GM12878 (cell line): ENCODE data around the gene RALGAPA2. TPM values are rescaled to one million over a fixed set of nuclear protein-coding genes. Genes with fewer than 3 reads are reported as not detected.

Experiments
- ATAC-seq: fragments of 200-7000 bp; cut with Tn5 transposase; 3 replicates; pipeline ENCODE4 v1.9.1; 2020; ENCODE audit warnings: mild to moderate bottlenecking, moderate library complexity
- BruUV-seq: library from RNA; stranded (reverse); fragments of 400-500 nt; replicated peaks from 2 replicates; lab custom pipeline; 2021; lab: Mats Ljungman, UMichigan
- CTCF ChIA-PET: fragments of 300-600 bp; sonication (Branson Sonifier 250); formaldehyde crosslinking; extraction: SDS; loops from one replicate; lab custom pipeline; 2021; ENCODE audit warnings: inconsistent platforms; lab: Yijun Ruan, JAX
- POLR2A ChIA-PET: fragments of 350-600 bp; formaldehyde crosslinking; extraction: SDS; loops from one replicate; lab custom pipeline; 2021; ENCODE audit warnings: inconsistent platforms; lab: Charles Lee
- RAD21 ChIA-PET: fragments of 300-600 bp; sonication (Branson Sonifier 250); formaldehyde crosslinking; loops from one replicate; lab custom pipeline; 2023; ENCODE audit warnings: antibody characterized with exemption; ENCODE audit not compliant: unreplicated experiment; lab: Charles Lee
- SMC1A ChIA-PET: fragments of 300-600 bp; sonication (Branson Sonifier 250); formaldehyde crosslinking; loops from one replicate; lab custom pipeline; 2023; ENCODE audit not compliant: unreplicated experiment, uncharacterized antibody; lab: Charles Lee
- DNase-seq: peaks from one replicate; pipeline ENCODE4 v3.0.0-alpha.2; 2011; ENCODE audit warnings: low read depth, low spot score
- FAIRE-seq: peaks from 3 replicates; lab custom pipeline; 2011; peaks lifted over from hg19 to GRCh38; lab: Jason Lieb, UNC
- H2AFZ ChIP-seq: 2 replicates; pipeline ENCODE4 v1.6.0; 2011; ENCODE audit warnings: low read depth, low read length, control low read depth; ENCODE audit not compliant: control insufficient read depth
- H3K27ac ChIP-seq: 2 replicates; pipeline ENCODE4 v1.5.1; 2011; ENCODE audit warnings: control low read depth; ENCODE audit not compliant: control insufficient read depth, insufficient read depth
- H3K27me3 ChIP-seq, 2 experiments: replicated peaks in 1 of 2; 2 replicates each; pipeline versions ENCODE4 v1.6.0 to v1.6.1; 2011; ENCODE audit warnings: low read length in 1 of 2; ENCODE audit not compliant: control insufficient read depth in 2 of 2, insufficient read depth in 2 of 2
- H3K36me3 ChIP-seq, 2 experiments: 2 replicates each; pipeline ENCODE4 v1.5.1; 2011; ENCODE audit warnings: low read length in 1 of 2; ENCODE audit not compliant: control insufficient read depth in 2 of 2, insufficient read depth in 2 of 2
- H3K4me1 ChIP-seq: 2 replicates; pipeline ENCODE4 v1.6.1; 2011; ENCODE audit warnings: mild to moderate bottlenecking, low read length, moderate library complexity, mixed read lengths; ENCODE audit not compliant: control insufficient read depth, insufficient read depth
- H3K4me2 ChIP-seq: 2 replicates; pipeline ENCODE4 v1.6.0; 2011; ENCODE audit warnings: control low read depth; ENCODE audit not compliant: control insufficient read depth, insufficient read depth
- H3K4me3 ChIP-seq: fragments of 200-600 bp; sonication (generic); 2 replicates; pipeline ENCODE4 v1.5.1; 2016
- H3K79me2 ChIP-seq: 2 replicates; pipeline ENCODE4 v1.6.0; 2011; ENCODE audit warnings: low read length; ENCODE audit not compliant: control insufficient read depth, insufficient read depth
- H3K9ac ChIP-seq: 2 replicates; pipeline ENCODE4 v1.8.0; 2011; ENCODE audit warnings: low read length, control low read depth, mixed read lengths; ENCODE audit not compliant: control insufficient read depth, insufficient read depth
- H3K9me3 ChIP-seq: replicated peaks from 3 replicates; pipeline ENCODE4 v1.5.1; 2011; ENCODE audit warnings: mild to moderate bottlenecking, low read length; ENCODE audit not compliant: control insufficient read depth, insufficient read depth
- H4K20me1 ChIP-seq: 2 replicates; pipeline ENCODE4 v1.6.0; 2011; ENCODE audit not compliant: control insufficient read depth, insufficient read depth
- CHD4 ChIP-seq: fragments of 200-600 bp; sonication (generic); IDR thresholded peaks from 2 replicates; pipeline ENCODE4 v1.6.1; 2016; ENCODE audit warnings: mild to moderate bottlenecking
- ETV6 ChIP-seq, 2 experiments: fragments of 450-650 bp in 1 of 2; IDR thresholded peaks in 1 of 2; conservative IDR thresholded peaks in 1 of 2; 2 replicates each; pipeline ENCODE4 v1.6.1; 2014; ENCODE audit warnings: antibody characterized with exemption in 1 of 2, borderline replicate concordance in 1 of 2, low read depth in 1 of 2, mild to moderate bottlenecking in 1 of 2, moderate library complexity in 1 of 2
- IRF5 ChIP-seq: fragments of 450-650 bp; IDR thresholded peaks from 2 replicates; pipeline ENCODE4 v1.6.1; 2017; ENCODE audit warnings: borderline replicate concordance
- MEF2A ChIP-seq: IDR thresholded peaks from 2 replicates; pipeline ENCODE4 v1.6.1; 2011; ENCODE audit warnings: low read depth, mild to moderate bottlenecking, low read length, moderate library complexity; ENCODE audit not compliant: insufficient read depth
- RUNX3 ChIP-seq: IDR thresholded peaks from 2 replicates; pipeline ENCODE4 v1.6.1; 2012; ENCODE audit warnings: low read length, inconsistent platforms
- SP1 ChIP-seq: IDR thresholded peaks from one replicate; pipeline ENCODE4 v1.6.1; 2011; ENCODE audit warnings: low read depth, low read length
- SPI1 ChIP-seq: IDR thresholded peaks from 2 replicates; pipeline ENCODE4 v1.6.1; 2011; ENCODE audit warnings: low read depth, mild to moderate bottlenecking, low read length, moderate library complexity, borderline replicate concordance; ENCODE audit not compliant: insufficient read depth
- ZBTB33 ChIP-seq: fragments of 450-650 bp; IDR thresholded peaks from 2 replicates; pipeline ENCODE4 v1.6.1; 2017; ENCODE audit warnings: mild to moderate bottlenecking
- WGBS: methylation state at CpG from one replicate; pipeline ENCODE4 v1.1.6; 2016; ENCODE audit warnings: low lambda C conversion rate; ENCODE audit not compliant: insufficient replicate concordance, insufficient coverage; ENCODE audit errors: missing lambda C conversion rate; 5-methylcytosine and 5-hydroxymethylcytosine counted together
- in situ Hi-C: fragments of 300-500 bp; cut with MboI; formaldehyde crosslinking; loops from 9 replicates; pipeline ENCODE4 v1.14.3; 2018; ENCODE audit warnings: mixed read lengths
- intact Hi-C: fragments of 100-400 bp; cut with micrococcal nuclease; formaldehyde crosslinking; loops from one replicate; pipeline ENCODE4 v1.14.2; 2022; ENCODE audit not compliant: unreplicated experiment
- polyA plus RNA-seq, 11 experiments: library from polyadenylated mRNA; depleted of rRNA in 4 of 11; unstranded in 6 of 11; stranded (reverse) in 5 of 11; fragments of >200 nt; fragmentation: Nextera tagmentation in 4 of 11; fragmentation: Illumina TruSeq in 1 of 11; extraction: Ambion mirVana in 4 of 11; extraction: Trizol in 1 of 11; gene quantifications; 1 replicate in 1 of 11; 2 replicates in 10 of 11; pipeline versions ENCODE4 v1.2.1 to v1.2.3, GENCODE V29; 2011 to 2016; ENCODE audit warnings: inconsistent platforms in 2 of 11, missing spikeins in 2 of 11, low read depth in 1 of 11
- total RNA-seq, 4 experiments: library from RNA; depleted of rRNA in 3 of 4; stranded (reverse); fragments of >200 nt in 3 of 4; fragmentation: Illumina TruSeq in 1 of 4; extraction: Trizol in 1 of 4; gene quantifications; 2 replicates each; pipeline versions ENCODE4 v1.2.1 to v1.2.3, GENCODE V29; 2013 to 2021
- TF ChIP-seq, protein P1 (sequence below): IDR thresholded peaks from 2 replicates; pipeline ENCODE4 v1.6.1; 2012; ENCODE audit warnings: mild to moderate bottlenecking, low read depth, low read length
- TF ChIP-seq, protein P2 (sequence below): fragments of 450-650 bp; IDR thresholded peaks from 2 replicates; pipeline ENCODE4 v1.6.1; 2017; ENCODE audit warnings: mild to moderate bottlenecking, low read depth, inconsistent platforms; ENCODE audit not compliant: poor library complexity, severe bottlenecking
- TF ChIP-seq, protein P3 (sequence below): IDR thresholded peaks from 2 replicates; pipeline ENCODE4 v1.6.1; 2012; ENCODE audit warnings: low read depth, low read length, improper control_type of control experiment

The RALGAPA2 gene
- total and polyA plus RNA-seq, 10 of the 15 experiments (the other 5 are each of a cell fraction or from before 2014, with no cell fraction given), result 2.9 to 29.4 (median 19.6) TPM

GRCh38 chr20:20373091-20373571, 339.3 kb downstream of the RALGAPA2 start:
- H3K4me1 ChIP-seq, result no peaks in the 10 kb centered on the region
- TF ChIP-seq RUNX3 (no peak), SPI1 (no peak), CHD4 (no peak), ETV6 (conservative IDR thresholded peaks at IDR 0.05 in 1 of 2, IDR thresholded peaks at IDR 0.05 in 1 of 2; ENCODE audit: borderline replicate concordance in 1 of 2, low read depth in 1 of 2) (no peak), ZBTB33 (no peak), IRF5 (no peak), SP1 (no peak), MEF2A (no peak)
- TF ChIP-seq, protein P1, sequence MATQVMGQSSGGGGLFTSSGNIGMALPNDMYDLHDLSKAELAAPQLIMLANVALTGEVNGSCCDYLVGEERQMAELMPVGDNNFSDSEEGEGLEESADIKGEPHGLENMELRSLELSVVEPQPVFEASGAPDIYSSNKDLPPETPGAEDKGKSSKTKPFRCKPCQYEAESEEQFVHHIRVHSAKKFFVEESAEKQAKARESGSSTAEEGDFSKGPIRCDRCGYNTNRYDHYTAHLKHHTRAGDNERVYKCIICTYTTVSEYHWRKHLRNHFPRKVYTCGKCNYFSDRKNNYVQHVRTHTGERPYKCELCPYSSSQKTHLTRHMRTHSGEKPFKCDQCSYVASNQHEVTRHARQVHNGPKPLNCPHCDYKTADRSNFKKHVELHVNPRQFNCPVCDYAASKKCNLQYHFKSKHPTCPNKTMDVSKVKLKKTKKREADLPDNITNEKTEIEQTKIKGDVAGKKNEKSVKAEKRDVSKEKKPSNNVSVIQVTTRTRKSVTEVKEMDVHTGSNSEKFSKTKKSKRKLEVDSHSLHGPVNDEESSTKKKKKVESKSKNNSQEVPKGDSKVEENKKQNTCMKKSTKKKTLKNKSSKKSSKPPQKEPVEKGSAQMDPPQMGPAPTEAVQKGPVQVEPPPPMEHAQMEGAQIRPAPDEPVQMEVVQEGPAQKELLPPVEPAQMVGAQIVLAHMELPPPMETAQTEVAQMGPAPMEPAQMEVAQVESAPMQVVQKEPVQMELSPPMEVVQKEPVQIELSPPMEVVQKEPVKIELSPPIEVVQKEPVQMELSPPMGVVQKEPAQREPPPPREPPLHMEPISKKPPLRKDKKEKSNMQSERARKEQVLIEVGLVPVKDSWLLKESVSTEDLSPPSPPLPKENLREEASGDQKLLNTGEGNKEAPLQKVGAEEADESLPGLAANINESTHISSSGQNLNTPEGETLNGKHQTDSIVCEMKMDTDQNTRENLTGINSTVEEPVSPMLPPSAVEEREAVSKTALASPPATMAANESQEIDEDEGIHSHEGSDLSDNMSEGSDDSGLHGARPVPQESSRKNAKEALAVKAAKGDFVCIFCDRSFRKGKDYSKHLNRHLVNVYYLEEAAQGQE, result no peak
- TF ChIP-seq, protein P2, sequence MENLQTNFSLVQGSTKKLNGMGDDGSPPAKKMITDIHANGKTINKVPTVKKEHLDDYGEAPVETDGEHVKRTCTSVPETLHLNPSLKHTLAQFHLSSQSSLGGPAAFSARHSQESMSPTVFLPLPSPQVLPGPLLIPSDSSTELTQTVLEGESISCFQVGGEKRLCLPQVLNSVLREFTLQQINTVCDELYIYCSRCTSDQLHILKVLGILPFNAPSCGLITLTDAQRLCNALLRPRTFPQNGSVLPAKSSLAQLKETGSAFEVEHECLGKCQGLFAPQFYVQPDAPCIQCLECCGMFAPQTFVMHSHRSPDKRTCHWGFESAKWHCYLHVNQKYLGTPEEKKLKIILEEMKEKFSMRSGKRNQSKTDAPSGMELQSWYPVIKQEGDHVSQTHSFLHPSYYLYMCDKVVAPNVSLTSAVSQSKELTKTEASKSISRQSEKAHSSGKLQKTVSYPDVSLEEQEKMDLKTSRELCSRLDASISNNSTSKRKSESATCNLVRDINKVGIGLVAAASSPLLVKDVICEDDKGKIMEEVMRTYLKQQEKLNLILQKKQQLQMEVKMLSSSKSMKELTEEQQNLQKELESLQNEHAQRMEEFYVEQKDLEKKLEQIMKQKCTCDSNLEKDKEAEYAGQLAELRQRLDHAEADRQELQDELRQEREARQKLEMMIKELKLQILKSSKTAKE, result no peak
- TF ChIP-seq, protein P3, sequence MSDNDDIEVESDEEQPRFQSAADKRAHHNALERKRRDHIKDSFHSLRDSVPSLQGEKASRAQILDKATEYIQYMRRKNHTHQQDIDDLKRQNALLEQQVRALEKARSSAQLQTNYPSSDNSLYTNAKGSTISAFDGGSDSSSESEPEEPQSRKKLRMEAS, result no peak
- no peak overlapping the region for H3K27ac ChIP-seq
- no peak for FAIRE-seq
- in situ Hi-C loops (no loop called here), intact Hi-C loops (loop anchor here (5.0 kb wide), 1 partner anchor 54 kb away; no protein-coding TSS in a partner anchor)
- H3K4me3 ChIP-seq, result no peak overlapping the region
- BruUV-seq, result no TSS peak
- ChIA-PET RAD21 (no interaction called here), SMC1A (interaction anchor here (1.9 kb wide), 1 partner anchor 191 kb away, joined by 5 read pairs; no protein-coding TSS in a partner anchor), CTCF (no interaction called here), POLR2A (no interaction called here)
- H3K79me2 ChIP-seq, result no peaks in the 10 kb centered on the region
- no peaks in the 10 kb centered on the region for H4K20me1 ChIP-seq
- H3K36me3 ChIP-seq, result no peaks in the 10 kb centered on the region
- H2AFZ ChIP-seq, result no peak overlapping the region
- no peak for ATAC-seq
- WGBS, result 50% methylated on average over 17 of the region's 17 CpGs
- peaks cover 8 to 10% of the 10 kb centered on the region in 2 experiments for H3K27me3 ChIP-seq
- H3K9ac ChIP-seq, result no peak overlapping the region
- H3K4me2 ChIP-seq, result no peak overlapping the region
- no peaks in the 10 kb centered on the region for H3K9me3 ChIP-seq
- DNase-seq, result no peak
